Diencephalon (tissue), 1 donor: ENCODE measurements around the gene DRC1. TPM values are rescaled to one million over a fixed set of nuclear protein-coding genes. Genes with fewer than 3 reads are reported as not detected.

Experiments used
- total RNA-seq: library from RNA; depleted of rRNA; stranded (reverse); fragments of >200 nt; gene quantifications from one replicate; pipeline ENCODE4 v1.2.3, GENCODE V29; 2014

Gene DRC1
- total RNA-seq, result 15.0 TPM

DNA sequence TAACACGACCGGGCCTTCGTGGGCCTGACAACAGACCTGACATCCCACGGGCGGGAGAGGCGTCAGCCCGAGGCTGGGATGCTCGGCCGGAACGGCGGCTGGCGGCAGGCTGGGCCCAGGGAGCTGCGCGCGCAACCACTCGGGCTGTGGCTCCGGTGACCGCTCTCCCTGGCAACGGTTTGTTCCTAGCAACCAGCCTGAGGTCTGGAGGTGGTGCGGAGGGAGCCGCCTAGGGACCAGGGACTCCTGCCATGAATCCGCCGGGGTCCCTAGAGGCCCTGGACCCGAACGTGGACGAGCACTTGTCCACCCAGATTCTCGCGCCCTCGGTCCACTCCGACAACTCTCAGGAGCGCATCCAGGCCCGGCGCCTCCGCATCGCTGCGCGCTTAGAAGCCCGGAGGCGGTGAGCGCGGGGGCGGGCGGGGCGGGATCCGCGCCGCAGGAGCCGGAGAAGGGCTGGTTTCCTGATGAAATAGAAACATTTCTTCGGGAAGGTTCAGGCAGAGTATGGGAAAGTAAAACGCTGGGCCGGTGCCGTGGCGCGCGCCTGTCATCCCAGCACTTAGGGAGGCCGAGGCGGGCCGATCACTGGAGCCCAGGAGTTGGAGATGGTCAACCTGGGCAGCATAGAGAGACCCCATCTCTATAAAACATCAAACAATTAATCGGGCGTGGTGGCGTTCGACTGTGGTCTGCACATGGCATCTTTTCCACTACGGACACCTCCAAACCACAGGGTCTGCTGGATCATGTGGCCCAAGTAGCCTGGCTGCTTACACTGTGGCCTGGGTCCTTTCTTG lies at the start of gene DRC1:
TSS of gene DRC1 (plus strand) at position 182 of the 803 bp plus-strand sequence. CDS start at position 252, 70 bp downstream.

DNA sequence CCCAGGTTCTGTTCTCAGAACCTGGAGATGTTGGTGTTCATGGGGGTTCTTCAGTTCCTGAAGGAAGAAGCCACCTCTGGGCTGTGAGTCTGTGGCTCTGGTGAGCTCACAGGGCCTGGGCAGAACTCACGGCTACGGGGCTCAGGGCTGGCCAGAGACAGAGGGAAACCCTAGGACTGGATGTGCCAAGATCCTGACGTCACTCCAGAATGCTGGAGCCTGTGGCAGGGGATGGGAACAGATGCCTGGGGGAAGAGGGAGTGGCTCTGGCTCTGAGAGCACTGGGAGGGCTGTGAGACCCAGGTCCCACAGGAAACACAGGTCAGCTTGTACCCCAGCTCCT lies 76.2 kb downstream of the DRC1 start, which contains the start of gene OTOF:
TSS of gene OTOF (minus strand) at position 214 of the 343 bp plus-strand sequence.

Other genes with a start within 250 kb of the DRC1 start
- gene GAREM2, start 228.8 kb upstream of the DRC1 start, total RNA-seq, result 17.3 TPM
- 89.7 TPM for gene HADHA, start 157.3 kb upstream of the DRC1 start, total RNA-seq
- 58.1 TPM for gene HADHB, start 157.0 kb upstream of the DRC1 start, total RNA-seq
- gene SELENOI, start 55.8 kb upstream of the DRC1 start, total RNA-seq, result 70.8 TPM
- not detected for gene ADGRF3, start 55.1 kb upstream of the DRC1 start, total RNA-seq
- gene OTOF, start 76.2 kb downstream of the DRC1 start, total RNA-seq, result 4.6 TPM
- not detected for gene CIB4, start 239.4 kb downstream of the DRC1 start, total RNA-seq